H1 (cell line): ENCODE data around the gene CTIF.

Experiments
- ATF3 ChIP-seq: IDR thresholded peaks from 2 replicates; pipeline ENCODE4 v1.6.1; 2011; ENCODE audit warnings: low read depth, mild to moderate bottlenecking, low read length; ENCODE audit not compliant: insufficient read depth
- EZH2 ChIP-seq: fragments of 200-600 bp; sonication (generic); IDR thresholded peaks from 2 replicates; pipeline ENCODE4 v1.7.1; 2012; ENCODE audit warnings: low read depth, mild to moderate bottlenecking, moderate library complexity, low read length, inconsistent platforms; ENCODE audit not compliant: severe bottlenecking
- GABPA ChIP-seq: IDR thresholded peaks from 2 replicates; pipeline ENCODE4 v1.6.1; 2011; ENCODE audit warnings: mild to moderate bottlenecking, low read length, moderate library complexity, borderline replicate concordance; ENCODE audit not compliant: insufficient read depth
- HDAC2 ChIP-seq, 2 experiments: fragments of 300-600 bp in 1 of 2; sonication (generic) in 1 of 2; IDR thresholded peaks; 2 replicates each; pipeline ENCODE4 v1.6.1; 2011 to 2012; ENCODE audit warnings: low read depth in 2 of 2, low read length in 2 of 2, mild to moderate bottlenecking in 2 of 2, moderate library complexity in 2 of 2, borderline replicate concordance in 1 of 2, inconsistent platforms in 1 of 2
- HDAC6 ChIP-seq: IDR thresholded peaks from one replicate; pipeline ENCODE4 v1.7.1; 2012; ENCODE audit warnings: low read depth, mild to moderate bottlenecking, inconsistent platforms, low read length, moderate library complexity
- JUN ChIP-seq: IDR thresholded peaks from 2 replicates; pipeline ENCODE4 v1.6.1; 2011; ENCODE audit warnings: low read depth, mild to moderate bottlenecking, improper control_type of control experiment, low read length
- NANOG ChIP-seq: IDR thresholded peaks from 2 replicates; pipeline ENCODE4 v1.6.1; 2011; ENCODE audit warnings: low read length, low read depth, mild to moderate bottlenecking, inconsistent platforms; ENCODE audit not compliant: insufficient read depth, poor library complexity, severe bottlenecking
- POLR2AphosphoS5 ChIP-seq: IDR thresholded peaks from 2 replicates; pipeline ENCODE4 v1.6.1; 2011; ENCODE audit warnings: low read depth, low read length
- RAD21 ChIP-seq, 2 experiments: IDR thresholded peaks in 1 of 2; conservative IDR thresholded peaks in 1 of 2; 2 replicates each; pipeline ENCODE4 v1.6.1; 2011; ENCODE audit warnings: low read depth in 2 of 2, low read length in 2 of 2, improper control_type of control experiment in 1 of 2, inconsistent platforms in 1 of 2, mild to moderate bottlenecking in 1 of 2, moderate library complexity in 1 of 2
- SP2 ChIP-seq: IDR thresholded peaks from 2 replicates; pipeline ENCODE4 v1.6.1; 2012; ENCODE audit warnings: mild to moderate bottlenecking, low read length, inconsistent platforms
- TF ChIP-seq, protein P1 (sequence below), 3 experiments: IDR thresholded peaks; 1 replicate in 2 of 3; 2 replicates in 1 of 3; pipeline versions ENCODE4 v1.5.1 to v1.6.1; 2011; ENCODE audit warnings: low read length in 3 of 3, mild to moderate bottlenecking in 3 of 3, inconsistent platforms in 2 of 3, low read depth in 1 of 3, moderate library complexity in 1 of 3; ENCODE audit not compliant: insufficient read depth in 1 of 3; ENCODE audit errors: control extremely low read depth in 1 of 3

- TF ChIP-seq RAD21 (IDR thresholded peaks at IDR 0.05 in 1 of 2, conservative IDR thresholded peaks at IDR 0.05 in 1 of 2; ENCODE audit: low read depth in 2 of 2, low read length in 2 of 2) = no peak
- no peak for TF ChIP-seq JUN
- TF ChIP-seq ATF3 = no peak
- no peak for TF ChIP-seq EZH2
- TF ChIP-seq HDAC6 = no peak
- TF ChIP-seq POLR2AphosphoS5 = no peak
- TF ChIP-seq, protein P1, sequence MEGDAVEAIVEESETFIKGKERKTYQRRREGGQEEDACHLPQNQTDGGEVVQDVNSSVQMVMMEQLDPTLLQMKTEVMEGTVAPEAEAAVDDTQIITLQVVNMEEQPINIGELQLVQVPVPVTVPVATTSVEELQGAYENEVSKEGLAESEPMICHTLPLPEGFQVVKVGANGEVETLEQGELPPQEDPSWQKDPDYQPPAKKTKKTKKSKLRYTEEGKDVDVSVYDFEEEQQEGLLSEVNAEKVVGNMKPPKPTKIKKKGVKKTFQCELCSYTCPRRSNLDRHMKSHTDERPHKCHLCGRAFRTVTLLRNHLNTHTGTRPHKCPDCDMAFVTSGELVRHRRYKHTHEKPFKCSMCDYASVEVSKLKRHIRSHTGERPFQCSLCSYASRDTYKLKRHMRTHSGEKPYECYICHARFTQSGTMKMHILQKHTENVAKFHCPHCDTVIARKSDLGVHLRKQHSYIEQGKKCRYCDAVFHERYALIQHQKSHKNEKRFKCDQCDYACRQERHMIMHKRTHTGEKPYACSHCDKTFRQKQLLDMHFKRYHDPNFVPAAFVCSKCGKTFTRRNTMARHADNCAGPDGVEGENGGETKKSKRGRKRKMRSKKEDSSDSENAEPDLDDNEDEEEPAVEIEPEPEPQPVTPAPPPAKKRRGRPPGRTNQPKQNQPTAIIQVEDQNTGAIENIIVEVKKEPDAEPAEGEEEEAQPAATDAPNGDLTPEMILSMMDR (IDR thresholded peaks at IDR 0.05; ENCODE audit: control extremely low read depth in 1 of 3, insufficient read depth in 1 of 3, low read depth in 1 of 3, low read length in 3 of 3) = no peak
- no peak for TF ChIP-seq GABPA
- no peak for TF ChIP-seq HDAC2 (IDR thresholded peaks at IDR 0.05; ENCODE audit: borderline replicate concordance in 1 of 2, low read depth in 2 of 2, low read length in 2 of 2)
- TF ChIP-seq NANOG = no peak
- TF ChIP-seq SP2 = no peak
These were observed 16.7 kb downstream of the CTIF start for GRCh38 chr18:48555465-48555995.
